ENCODE measurements around the gene PTPRT.

PTPRT gene

GRCh38 chr20:43057317-43057716 is 132.4 kb downstream of the PTPRT start:
- H3K9me3 ChIP-seq (ENCODE audit: control insufficient read depth, insufficient read depth, low read depth, low read length): no peaks in the 10 kb centered on the region
- no peaks in the 10 kb centered on the region for H3K36me3 ChIP-seq (ENCODE audit: control insufficient read depth, insufficient read depth, low read length)
- H3K4me1 ChIP-seq (ENCODE audit: control insufficient read depth, insufficient read depth, low read length): no peaks in the 10 kb centered on the region
- H3K27ac ChIP-seq (ENCODE audit: low read depth, low read length): no peak overlapping the region
- no peaks in the 10 kb centered on the region; the same call in 1 of the 2 replicates for H3K27me3 ChIP-seq (ENCODE audit: control insufficient read depth, insufficient read depth, low read length)
- no peak overlapping the region for H3K4me3 ChIP-seq (ENCODE audit: low read depth, low read length)
- no peak overlapping the region for H3K9ac ChIP-seq (ENCODE audit: low read length)

DNA sequence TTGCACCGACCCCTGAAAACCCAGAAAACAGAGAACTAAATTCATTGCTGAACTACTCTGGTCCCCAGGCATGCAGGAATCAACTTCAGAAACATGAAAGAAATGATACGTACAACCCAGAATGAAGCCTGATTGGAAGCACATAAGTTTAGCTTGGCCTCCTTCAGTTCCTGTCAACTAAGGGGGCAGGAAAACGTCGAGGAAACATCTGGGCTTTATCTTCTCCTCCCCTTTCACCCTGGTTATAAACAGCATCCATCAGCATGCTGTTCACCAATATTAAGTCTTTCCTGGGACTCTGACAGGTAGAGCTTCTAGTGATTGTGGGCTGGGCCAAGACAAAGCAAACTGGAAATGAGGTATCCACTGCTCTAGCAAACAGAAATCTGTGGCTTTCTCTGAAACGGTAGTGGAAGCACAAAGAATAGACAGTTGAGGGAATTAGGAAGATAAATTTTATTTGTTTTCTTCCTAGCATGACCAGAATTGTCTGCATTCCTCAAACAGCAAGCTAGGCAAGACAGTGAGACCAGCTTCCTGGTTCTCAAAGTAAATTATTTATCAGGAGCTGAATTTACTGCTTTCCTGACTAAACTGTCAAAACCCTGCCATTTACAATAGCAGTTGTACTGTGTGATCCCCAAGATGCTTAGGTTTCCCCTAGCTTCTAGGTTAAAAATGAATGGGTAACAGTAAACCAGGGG is 134.4 kb downstream of the PTPRT start:
- H3K27me3 ChIP-seq (ENCODE audit: control insufficient read depth, insufficient read depth, low read length): peaks cover 8% of the 10 kb centered on the region; the same call in 1 of the 2 replicates
- H3K9me3 ChIP-seq (ENCODE audit: control insufficient read depth, insufficient read depth, low read depth, low read length): no peaks in the 10 kb centered on the region
- no peaks in the 10 kb centered on the region for H3K36me3 ChIP-seq (ENCODE audit: control insufficient read depth, insufficient read depth, low read length)
- no peak overlapping the region for H3K9ac ChIP-seq (ENCODE audit: low read length)
- no peaks in the 10 kb centered on the region for H3K4me1 ChIP-seq (ENCODE audit: control insufficient read depth, insufficient read depth, low read length)
- no peak overlapping the region for H3K27ac ChIP-seq (ENCODE audit: low read depth, low read length)
- H3K4me3 ChIP-seq (ENCODE audit: low read depth, low read length): no peak overlapping the region

DNA sequence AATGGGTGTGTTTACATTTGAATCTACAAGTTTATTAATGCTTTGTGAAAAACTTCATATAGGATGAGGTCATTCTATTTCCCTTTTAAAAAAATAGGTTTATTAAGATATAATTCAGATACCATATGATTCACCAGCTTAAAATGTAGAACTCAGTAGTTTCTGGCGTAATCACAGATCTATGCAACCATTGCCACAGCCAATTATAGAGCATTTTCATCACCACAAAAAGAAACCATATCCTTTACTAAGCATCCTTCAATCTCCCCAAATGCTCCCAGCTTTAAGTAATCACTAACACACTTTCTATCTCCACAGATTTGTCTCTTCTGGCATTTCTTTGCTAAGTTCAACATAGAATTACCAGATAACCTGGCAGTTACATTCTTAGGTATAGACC is 137.2 kb downstream of the PTPRT start:
- Histone ChIP-seq H3K27me3 (ENCODE audit: control insufficient read depth, insufficient read depth, low read length) (peaks cover 13% of the 10 kb centered on the region; the same call in 1 of the 2 replicates), H3K4me1 (ENCODE audit: control insufficient read depth, insufficient read depth, low read length) (no peaks in the 10 kb centered on the region), H3K27ac (ENCODE audit: low read depth, low read length) (no peak overlapping the region), H3K36me3 (ENCODE audit: control insufficient read depth, insufficient read depth, low read length) (no peaks in the 10 kb centered on the region), H3K9me3 (ENCODE audit: control insufficient read depth, insufficient read depth, low read depth, low read length) (no peaks in the 10 kb centered on the region), H3K4me3 (ENCODE audit: low read depth, low read length) (no peak overlapping the region), H3K9ac (ENCODE audit: low read length) (no peak overlapping the region)

DNA sequence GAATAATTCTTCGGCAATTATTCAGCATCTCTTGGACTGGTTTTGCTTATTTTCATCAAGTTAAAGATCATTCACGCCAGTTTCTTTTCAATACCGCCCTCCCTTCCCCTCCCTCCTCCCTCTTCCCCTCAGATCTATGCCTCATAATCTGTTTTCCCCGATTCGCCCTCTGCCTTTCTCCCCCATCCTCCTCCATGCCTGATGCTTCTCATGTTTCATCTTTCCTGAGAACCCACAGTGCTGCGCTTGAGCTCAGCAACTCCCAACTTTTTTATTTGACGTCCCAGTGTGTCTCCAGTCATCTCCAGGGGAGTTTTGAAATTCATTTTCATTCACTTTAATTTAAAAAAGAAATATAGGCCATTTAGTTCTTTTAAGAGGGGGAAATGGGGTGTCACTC is 142.7 kb downstream of the PTPRT start:
- Histone ChIP-seq H3K9me3 (ENCODE audit: control insufficient read depth, insufficient read depth, low read depth, low read length) (no peaks in the 10 kb centered on the region), H3K4me1 (ENCODE audit: control insufficient read depth, insufficient read depth, low read length) (no peaks in the 10 kb centered on the region), H3K27me3 (ENCODE audit: control insufficient read depth, insufficient read depth, low read length) (peaks cover 30% of the 10 kb centered on the region; the same call in 1 of the 2 replicates), H3K4me3 (ENCODE audit: low read depth, low read length) (no peak overlapping the region), H3K9ac (ENCODE audit: low read length) (no peak overlapping the region), H3K27ac (ENCODE audit: low read depth, low read length) (no peak overlapping the region), H3K36me3 (ENCODE audit: control insufficient read depth, insufficient read depth, low read length) (no peaks in the 10 kb centered on the region)

- no peaks in the 10 kb centered on the region for H3K9me3 ChIP-seq (ENCODE audit: control insufficient read depth, insufficient read depth, low read depth, low read length)
- H3K27ac ChIP-seq (ENCODE audit: low read depth, low read length): no peak overlapping the region
- H3K27me3 ChIP-seq (ENCODE audit: control insufficient read depth, insufficient read depth, low read length): peaks cover 24% of the 10 kb centered on the region; the same call in 1 of the 2 replicates
- H3K4me1 ChIP-seq (ENCODE audit: control insufficient read depth, insufficient read depth, low read length): no peaks in the 10 kb centered on the region
- no peak overlapping the region for H3K9ac ChIP-seq (ENCODE audit: low read length)
- H3K36me3 ChIP-seq (ENCODE audit: control insufficient read depth, insufficient read depth, low read length): no peaks in the 10 kb centered on the region
- H3K4me3 ChIP-seq (ENCODE audit: low read depth, low read length): no peak overlapping the region
These were observed 145.8 kb downstream of the PTPRT start for GRCh38 chr20:43043887-43044286.

DNA sequence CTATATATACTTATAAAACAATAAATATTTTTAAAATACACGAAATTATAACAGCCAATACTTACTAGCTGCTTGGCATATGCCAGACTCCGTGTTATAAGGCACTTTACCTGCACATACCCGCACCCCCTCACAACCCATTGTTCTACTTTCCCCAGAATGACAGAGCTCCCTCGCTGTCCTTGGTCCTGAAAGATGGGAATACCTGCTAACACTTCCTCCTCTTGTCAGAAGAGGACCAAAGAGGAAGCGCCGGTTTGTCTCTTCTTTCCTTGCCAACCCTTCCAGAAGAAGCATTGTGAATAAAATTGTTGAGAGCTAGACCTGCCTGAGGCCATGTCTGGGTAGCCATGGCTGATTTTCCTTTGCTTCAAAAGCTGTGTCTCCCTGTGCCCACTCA is 149.3 kb downstream of the PTPRT start:
- Histone ChIP-seq H3K27ac (ENCODE audit: low read depth, low read length) (no peak overlapping the region), H3K4me1 (ENCODE audit: control insufficient read depth, insufficient read depth, low read length) (no peaks in the 10 kb centered on the region), H3K36me3 (ENCODE audit: control insufficient read depth, insufficient read depth, low read length) (no peaks in the 10 kb centered on the region), H3K9ac (ENCODE audit: low read length) (no peak overlapping the region), H3K4me3 (ENCODE audit: low read depth, low read length) (no peak overlapping the region), H3K27me3 (ENCODE audit: control insufficient read depth, insufficient read depth, low read length) (peaks cover 19% of the 10 kb centered on the region; the same call in 1 of the 2 replicates), H3K9me3 (ENCODE audit: control insufficient read depth, insufficient read depth, low read depth, low read length) (no peaks in the 10 kb centered on the region)

- peaks cover 5% of the 10 kb centered on the region; the same call in 1 of the 2 replicates for H3K4me1 ChIP-seq (ENCODE audit: control insufficient read depth, insufficient read depth, low read length)
- no peak overlapping the region for H3K27ac ChIP-seq (ENCODE audit: low read depth, low read length)
- no peaks in the 10 kb centered on the region for H3K36me3 ChIP-seq (ENCODE audit: control insufficient read depth, insufficient read depth, low read length)
- H3K4me3 ChIP-seq (ENCODE audit: low read depth, low read length): no peak overlapping the region
- no peaks in the 10 kb centered on the region for H3K9me3 ChIP-seq (ENCODE audit: control insufficient read depth, insufficient read depth, low read depth, low read length)
- H3K27me3 ChIP-seq (ENCODE audit: control insufficient read depth, insufficient read depth, low read length): peaks cover 17% of the 10 kb centered on the region; the same call in 1 of the 2 replicates
- H3K9ac ChIP-seq (ENCODE audit: low read length): no peak overlapping the region
These were observed 151.9 kb downstream of the PTPRT start for GRCh38 chr20:43037605-43038309.

DNA sequence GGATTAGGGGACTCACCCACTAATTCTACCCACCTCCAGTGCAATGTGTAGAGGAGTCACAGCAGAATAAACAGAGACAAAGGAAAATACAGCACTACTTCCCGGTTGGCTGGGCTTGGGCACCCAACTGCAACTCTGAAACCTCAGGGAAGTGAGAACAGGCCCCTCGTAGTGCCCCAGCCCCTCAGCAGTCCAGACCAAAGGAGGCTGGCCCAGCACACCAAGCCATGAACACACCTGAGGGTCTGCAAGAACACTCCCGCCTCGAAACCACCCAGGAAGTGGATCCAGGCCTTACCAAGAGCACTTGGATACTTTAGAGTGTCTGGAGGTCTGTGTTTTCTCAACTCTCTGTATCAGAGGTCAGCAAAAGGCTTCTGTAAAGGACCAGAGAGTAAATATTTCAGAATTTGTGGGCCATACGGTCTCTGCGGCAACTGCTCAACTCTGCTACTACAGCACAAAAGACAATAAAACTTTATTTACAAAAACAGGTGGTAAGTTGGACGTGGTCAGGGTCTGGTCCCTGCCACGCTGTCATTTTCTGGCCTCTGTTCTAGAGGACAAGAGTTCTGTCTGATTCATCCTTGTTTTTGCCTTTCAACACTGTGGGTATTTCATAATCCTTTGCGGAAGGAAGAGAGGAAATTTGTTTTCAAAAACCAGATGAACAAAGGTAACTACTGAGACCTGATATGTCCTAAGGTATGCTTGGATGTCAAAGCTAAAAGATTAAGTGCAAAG is 154.6 kb downstream of the PTPRT start:
- H3K4me3 ChIP-seq (ENCODE audit: low read depth, low read length): no peak overlapping the region
- peaks cover 30% of the 10 kb centered on the region for H3K27me3 ChIP-seq (ENCODE audit: control insufficient read depth, insufficient read depth, low read length)
- no peak overlapping the region for H3K9ac ChIP-seq (ENCODE audit: low read length)
- no peak overlapping the region for H3K27ac ChIP-seq (ENCODE audit: low read depth, low read length)
- peaks cover 7% of the 10 kb centered on the region; the same call in 1 of the 2 replicates for H3K4me1 ChIP-seq (ENCODE audit: control insufficient read depth, insufficient read depth, low read length)
- H3K36me3 ChIP-seq (ENCODE audit: control insufficient read depth, insufficient read depth, low read length): no peaks in the 10 kb centered on the region
- no peaks in the 10 kb centered on the region for H3K9me3 ChIP-seq (ENCODE audit: control insufficient read depth, insufficient read depth, low read depth, low read length)

DNA sequence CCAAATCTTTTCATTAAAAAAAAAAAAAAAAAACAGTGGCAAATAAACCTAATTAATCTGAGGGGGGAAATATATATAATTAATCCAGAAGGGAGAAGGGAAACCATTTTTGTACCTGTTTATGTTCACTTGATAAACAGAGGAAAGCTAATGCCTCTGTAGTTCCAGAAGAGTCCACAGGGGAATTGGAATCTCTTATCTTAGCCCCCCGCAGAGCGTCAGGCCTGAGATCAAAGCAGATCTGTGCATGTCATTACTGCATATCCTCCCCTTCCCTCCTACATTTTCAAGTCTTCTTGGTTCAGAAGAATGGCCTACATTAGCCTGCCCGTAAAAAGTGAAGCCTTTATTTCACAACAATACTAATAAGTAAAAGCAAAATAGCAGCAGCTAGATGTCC is 157.2 kb downstream of the PTPRT start:
- peaks cover 57% of the 10 kb centered on the region for H3K27me3 ChIP-seq (ENCODE audit: control insufficient read depth, insufficient read depth, low read length)
- H3K4me1 ChIP-seq (ENCODE audit: control insufficient read depth, insufficient read depth, low read length): peaks cover 15% of the 10 kb centered on the region; the same call in 1 of the 2 replicates
- H3K27ac ChIP-seq (ENCODE audit: low read depth, low read length): no peak overlapping the region
- no peak overlapping the region for H3K4me3 ChIP-seq (ENCODE audit: low read depth, low read length)
- no peaks in the 10 kb centered on the region for H3K9me3 ChIP-seq (ENCODE audit: control insufficient read depth, insufficient read depth, low read depth, low read length)
- no peaks in the 10 kb centered on the region for H3K36me3 ChIP-seq (ENCODE audit: control insufficient read depth, insufficient read depth, low read length)
- H3K9ac ChIP-seq (ENCODE audit: low read length): no peak overlapping the region

GRCh38 chr20:43029176-43029575 is 160.5 kb downstream of the PTPRT start:
- Histone ChIP-seq H3K4me1 (ENCODE audit: control insufficient read depth, insufficient read depth, low read length) (peaks cover 15% of the 10 kb centered on the region; the same call in 1 of the 2 replicates), H3K9me3 (ENCODE audit: control insufficient read depth, insufficient read depth, low read depth, low read length) (no peaks in the 10 kb centered on the region), H3K9ac (ENCODE audit: low read length) (no peak overlapping the region), H3K27ac (ENCODE audit: low read depth, low read length) (no peak overlapping the region), H3K4me3 (ENCODE audit: low read depth, low read length) (no peak overlapping the region), H3K36me3 (ENCODE audit: control insufficient read depth, insufficient read depth, low read length) (no peaks in the 10 kb centered on the region), H3K27me3 (ENCODE audit: control insufficient read depth, insufficient read depth, low read length) (peaks cover 68% of the 10 kb centered on the region)

DNA sequence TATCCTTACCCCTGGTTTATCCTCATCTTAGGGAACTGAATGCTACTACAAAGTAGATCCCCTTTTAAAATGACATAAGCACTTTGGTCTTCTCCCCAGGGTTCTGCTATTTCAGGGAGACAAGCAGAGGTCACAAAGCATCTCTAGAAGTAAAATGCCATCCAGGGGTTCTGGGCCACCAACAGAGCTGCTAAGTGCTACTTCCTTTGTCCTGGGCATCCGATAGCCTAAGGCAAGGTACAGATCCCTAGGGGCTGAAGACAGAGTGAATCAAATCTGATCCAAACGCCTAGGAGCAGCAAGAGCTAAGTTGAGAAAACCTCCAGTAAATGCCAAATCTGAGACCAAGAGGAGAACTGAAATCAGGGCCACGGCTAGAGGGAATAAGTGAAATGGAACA is 161.2 kb downstream of the PTPRT start:
- H3K9me3 ChIP-seq (ENCODE audit: control insufficient read depth, insufficient read depth, low read depth, low read length): no peaks in the 10 kb centered on the region
- peaks cover 15% of the 10 kb centered on the region; the same call in 1 of the 2 replicates for H3K4me1 ChIP-seq (ENCODE audit: control insufficient read depth, insufficient read depth, low read length)
- no peak overlapping the region for H3K9ac ChIP-seq (ENCODE audit: low read length)
- H3K36me3 ChIP-seq (ENCODE audit: control insufficient read depth, insufficient read depth, low read length): no peaks in the 10 kb centered on the region
- H3K27me3 ChIP-seq (ENCODE audit: control insufficient read depth, insufficient read depth, low read length): peaks cover 62% of the 10 kb centered on the region
- H3K4me3 ChIP-seq (ENCODE audit: low read depth, low read length): no peak overlapping the region
- no peak overlapping the region for H3K27ac ChIP-seq (ENCODE audit: low read depth, low read length)

Measured in HUES6 (cell line).